OCI-LY7 (cell line): ENCODE data around the gene COX19. TPM values are rescaled to one million over a fixed set of nuclear protein-coding genes. Genes with fewer than 3 reads are reported as not detected.

Experiments
- BruUV-seq: library from RNA; stranded (reverse); fragments of 400-500 nt; replicated peaks from 2 replicates; lab custom pipeline; 2021; lab: Mats Ljungman, UMichigan
- CTCF ChIA-PET: fragments of 300-600 bp; sonication (Branson Sonifier 250); formaldehyde crosslinking; loops from one replicate; lab custom pipeline; 2022; ENCODE audit warnings: antibody characterized with exemption; ENCODE audit not compliant: unreplicated experiment; lab: Charles Lee
- POLR2A ChIA-PET: fragments of 300-600 bp; sonication (Branson Sonifier 250); formaldehyde crosslinking; loops from one replicate; lab custom pipeline; 2022; ENCODE audit warnings: antibody characterized with exemption; lab: Charles Lee
- DNase-seq: peaks from one replicate; pipeline ENCODE4 v3.0.0-alpha.2; 2015; ENCODE audit warnings: low spot score
- H2AFZ ChIP-seq: fragments of 200-600 bp; sonication (generic), shearing (Covaris generic); 2 replicates; pipeline ENCODE4 v1.6.1; 2014; ENCODE audit warnings: mild to moderate bottlenecking, antibody characterized with exemption, low read length, moderate library complexity
- H3K27ac ChIP-seq: fragments of 200-600 bp; sonication (generic); 2 replicates; pipeline ENCODE4 v1.5.1; 2014; ENCODE audit warnings: mixed run types, low read depth, mild to moderate bottlenecking, moderate library complexity, low read length, inconsistent platforms; ENCODE audit not compliant: poor library complexity, severe bottlenecking
- H3K36me3 ChIP-seq: fragments of 200-600 bp; sonication (generic); 2 replicates; pipeline ENCODE4 v1.6.1; 2014; ENCODE audit warnings: mild to moderate bottlenecking, antibody characterized with exemption, low read length, moderate library complexity, mixed read lengths; ENCODE audit not compliant: insufficient read depth
- H3K4me1 ChIP-seq: fragments of 200-600 bp; sonication (generic); 2 replicates; pipeline ENCODE4 v1.5.1; 2014; ENCODE audit warnings: mild to moderate bottlenecking, low read length; ENCODE audit not compliant: insufficient read depth, poor library complexity, severe bottlenecking
- H3K4me2 ChIP-seq: fragments of 200-600 bp; sonication (generic); 2 replicates; pipeline ENCODE4 v1.6.1; 2014; ENCODE audit warnings: mild to moderate bottlenecking, low read length
- H3K4me3 ChIP-seq: fragments of 200-600 bp; sonication (generic); 2 replicates; pipeline ENCODE4 v1.5.1; 2014; ENCODE audit warnings: mild to moderate bottlenecking, low read depth, low read length; ENCODE audit not compliant: poor library complexity, severe bottlenecking
- H3K79me2 ChIP-seq: fragments of 200-600 bp; sonication (generic); 2 replicates; pipeline ENCODE4 v1.6.1; 2016; ENCODE audit warnings: low read depth, mild to moderate bottlenecking, low read length, moderate library complexity, mixed read lengths; ENCODE audit not compliant: insufficient read depth
- H3K9me2 ChIP-seq: fragments of 200-600 bp; sonication (generic); 2 replicates; pipeline ENCODE4 v1.6.1; 2016; ENCODE audit warnings: mild to moderate bottlenecking, low read length, mixed read lengths; ENCODE audit not compliant: insufficient read depth
- H3K9me3 ChIP-seq: fragments of 200-600 bp; sonication (generic); 2 replicates; pipeline ENCODE4 v1.6.1; 2014; ENCODE audit warnings: mild to moderate bottlenecking, mixed run types, low read length, mixed read lengths
- H4K20me1 ChIP-seq: fragments of 200-600 bp; sonication (generic); 2 replicates; pipeline ENCODE4 v1.6.1; 2014; ENCODE audit warnings: mild to moderate bottlenecking, antibody characterized with exemption, low read length, moderate library complexity, mixed read lengths; ENCODE audit not compliant: insufficient read depth
- EZH2phosphoT487 ChIP-seq: fragments of 200-600 bp; sonication (generic); IDR thresholded peaks from 2 replicates; pipeline ENCODE4 v1.6.1; 2018; ENCODE audit warnings: low read depth, borderline replicate concordance, mild to moderate bottlenecking, mixed run types, antibody characterized with exemption, low read length, moderate library complexity, mixed read lengths
- intact Hi-C: fragments of 100-400 bp; cut with micrococcal nuclease; formaldehyde crosslinking; loops from one replicate; pipeline ENCODE4 v1.10.0; 2022; ENCODE audit not compliant: unreplicated experiment
- total RNA-seq, 2 experiments: library from RNA; depleted of rRNA in 1 of 2; stranded (reverse); fragments of >200 nt in 1 of 2; shearing (Covaris generic) in 1 of 2; gene quantifications; 2 replicates each; pipeline ENCODE4 v1.2.3, GENCODE V29; 2014 to 2022
- TF ChIP-seq, protein P1 (sequence below): fragments of 200-600 bp; sonication (generic); conservative IDR thresholded peaks from 2 replicates; pipeline ENCODE4 v1.5.1; 2014; ENCODE audit warnings: mild to moderate bottlenecking, antibody characterized with exemption, low read length, moderate library complexity, mixed read lengths

COX19 gene
- total RNA-seq, 2 experiments from 2014 or later, result 23.2 to 43.1 TPM

DNA sequence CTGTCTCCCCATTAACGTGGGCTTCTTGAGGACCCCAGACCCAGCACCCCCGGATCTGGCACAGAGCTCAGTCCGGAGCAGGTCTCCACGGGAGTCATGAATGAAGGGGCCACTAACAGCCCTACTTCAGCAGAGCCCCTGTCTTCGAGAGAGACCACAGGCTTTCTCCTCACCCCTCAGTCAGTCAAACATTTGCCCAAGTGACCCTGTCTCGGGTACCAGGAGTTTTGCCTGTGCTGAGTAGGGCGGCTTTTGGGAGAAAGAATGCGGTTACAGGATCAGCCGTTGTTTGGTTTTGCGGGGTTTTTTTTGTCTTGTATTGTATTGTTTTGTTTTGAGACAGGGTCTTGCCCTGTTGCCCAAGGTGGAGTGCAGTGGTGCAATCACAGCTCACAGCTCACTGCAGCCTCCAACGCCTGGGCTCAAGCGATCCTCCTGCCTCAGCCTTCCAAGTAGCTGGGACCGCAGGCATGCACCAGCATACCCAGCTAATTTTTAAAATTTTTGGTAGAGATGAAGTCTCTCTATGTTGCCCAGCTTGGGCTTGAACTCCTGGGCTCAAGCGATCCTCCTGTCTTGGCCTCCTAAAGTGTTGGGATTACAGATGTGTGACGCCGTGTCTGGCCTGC is 37.4 kb downstream of the COX19 start:
- H3K4me2 ChIP-seq, result no peak overlapping the region
- ChIA-PET POLR2A (no interaction called here), CTCF (no interaction called here)
- DNase-seq, result no peak
- H4K20me1 ChIP-seq, result no peaks in the 10 kb centered on the region
- TF ChIP-seq EZH2phosphoT487, result no peak
- TF ChIP-seq, protein P1, sequence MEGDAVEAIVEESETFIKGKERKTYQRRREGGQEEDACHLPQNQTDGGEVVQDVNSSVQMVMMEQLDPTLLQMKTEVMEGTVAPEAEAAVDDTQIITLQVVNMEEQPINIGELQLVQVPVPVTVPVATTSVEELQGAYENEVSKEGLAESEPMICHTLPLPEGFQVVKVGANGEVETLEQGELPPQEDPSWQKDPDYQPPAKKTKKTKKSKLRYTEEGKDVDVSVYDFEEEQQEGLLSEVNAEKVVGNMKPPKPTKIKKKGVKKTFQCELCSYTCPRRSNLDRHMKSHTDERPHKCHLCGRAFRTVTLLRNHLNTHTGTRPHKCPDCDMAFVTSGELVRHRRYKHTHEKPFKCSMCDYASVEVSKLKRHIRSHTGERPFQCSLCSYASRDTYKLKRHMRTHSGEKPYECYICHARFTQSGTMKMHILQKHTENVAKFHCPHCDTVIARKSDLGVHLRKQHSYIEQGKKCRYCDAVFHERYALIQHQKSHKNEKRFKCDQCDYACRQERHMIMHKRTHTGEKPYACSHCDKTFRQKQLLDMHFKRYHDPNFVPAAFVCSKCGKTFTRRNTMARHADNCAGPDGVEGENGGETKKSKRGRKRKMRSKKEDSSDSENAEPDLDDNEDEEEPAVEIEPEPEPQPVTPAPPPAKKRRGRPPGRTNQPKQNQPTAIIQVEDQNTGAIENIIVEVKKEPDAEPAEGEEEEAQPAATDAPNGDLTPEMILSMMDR, result no peak
- intact Hi-C loops, result no loop called here
- H2AFZ ChIP-seq, result no peak overlapping the region
- no peak overlapping the region for H3K4me3 ChIP-seq
- peaks cover 15% of the 10 kb centered on the region for H3K9me3 ChIP-seq
- H3K9me2 ChIP-seq, result no peaks in the 10 kb centered on the region
- no peaks in the 10 kb centered on the region for H3K79me2 ChIP-seq
- no peaks in the 10 kb centered on the region for H3K4me1 ChIP-seq
- H3K27ac ChIP-seq, result no peak overlapping the region
- no TSS peak for BruUV-seq
- H3K36me3 ChIP-seq, result no peaks in the 10 kb centered on the region

DNA sequence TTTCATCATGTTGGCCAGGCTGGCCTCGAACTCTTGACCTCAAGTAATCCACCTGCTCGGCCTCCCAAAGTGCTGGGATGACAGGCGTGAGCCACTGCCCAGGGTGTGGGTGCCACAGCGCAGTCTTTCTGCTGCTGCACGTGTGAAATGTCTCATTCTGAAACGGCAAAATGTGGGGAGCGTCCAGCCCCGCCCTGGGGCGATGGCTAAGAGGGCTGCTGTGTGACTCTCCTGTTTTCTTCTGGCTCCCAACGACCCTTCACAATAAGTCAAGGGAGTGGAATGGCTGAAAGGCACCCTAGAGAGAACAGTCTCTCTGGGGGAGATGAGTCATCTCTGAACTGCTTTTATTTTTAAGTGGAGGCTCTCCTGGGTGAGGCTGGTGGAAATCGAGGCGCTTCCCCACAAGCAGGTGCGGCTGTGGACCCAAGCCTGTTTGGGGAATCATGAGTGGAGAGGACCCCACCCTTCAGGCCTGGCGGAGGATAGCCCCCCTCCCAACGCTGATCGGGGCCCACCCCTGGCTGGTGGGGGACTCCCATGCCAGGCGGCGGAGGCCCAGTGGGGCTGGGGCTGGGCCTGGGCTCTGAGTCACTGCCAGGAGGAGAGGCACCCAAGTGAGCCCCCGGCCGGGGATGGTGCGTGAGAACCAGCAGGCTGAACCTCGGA is 38.8 kb downstream of the COX19 start:
- no peak for TF ChIP-seq EZH2phosphoT487
- TF ChIP-seq, protein P1, result no peak
- intact Hi-C loops, result no loop called here
- no peak overlapping the region for H2AFZ ChIP-seq
- no peaks in the 10 kb centered on the region for H3K79me2 ChIP-seq
- no peaks in the 10 kb centered on the region for H3K36me3 ChIP-seq
- no peak overlapping the region for H3K4me2 ChIP-seq
- H3K27ac ChIP-seq, result no peak overlapping the region
- DNase-seq, result no peak
- ChIA-PET CTCF (no interaction called here), POLR2A (no interaction called here)
- BruUV-seq, result no TSS peak
- no peaks in the 10 kb centered on the region for H3K4me1 ChIP-seq
- H3K9me3 ChIP-seq, result peaks cover 13% of the 10 kb centered on the region
- no peaks in the 10 kb centered on the region for H3K9me2 ChIP-seq
- H3K4me3 ChIP-seq, result no peak overlapping the region
- H4K20me1 ChIP-seq, result no peaks in the 10 kb centered on the region

DNA sequence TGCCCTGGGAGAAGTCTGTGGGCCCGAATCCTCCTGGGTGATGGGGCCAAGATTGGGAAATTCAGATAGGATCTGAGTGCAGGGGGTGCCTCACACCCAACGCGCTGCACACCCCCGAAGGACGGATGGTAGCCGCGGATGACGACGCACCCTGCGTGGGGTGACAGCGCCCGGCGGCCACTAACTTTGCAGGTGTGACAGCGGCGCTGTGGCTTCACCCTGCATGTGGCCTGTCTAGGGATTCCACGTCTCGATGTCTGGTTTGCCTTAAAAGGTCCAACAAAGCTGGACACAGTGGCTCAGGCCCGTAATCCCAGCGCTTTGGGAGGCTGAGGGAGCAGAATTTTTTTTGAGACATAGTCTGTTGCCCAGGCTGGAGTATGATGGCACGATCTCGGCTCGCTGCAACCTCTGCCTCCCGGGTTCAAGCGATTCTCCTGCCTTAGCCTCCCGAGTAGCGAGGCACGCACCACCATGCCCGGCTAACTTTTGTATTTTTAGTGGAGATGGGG is 39.4 kb downstream of the COX19 start:
- Histone ChIP-seq H3K4me2 (no peak overlapping the region), H3K27ac (no peak overlapping the region), H3K9me2 (no peaks in the 10 kb centered on the region), H3K4me1 (no peaks in the 10 kb centered on the region), H2AFZ (no peak overlapping the region), H3K79me2 (no peaks in the 10 kb centered on the region), H3K36me3 (no peaks in the 10 kb centered on the region), H3K4me3 (no peak overlapping the region), H4K20me1 (no peaks in the 10 kb centered on the region), H3K9me3 (peaks cover 8% of the 10 kb centered on the region)
- intact Hi-C loops, result no loop called here
- no peak for DNase-seq
- BruUV-seq, result no TSS peak
- TF ChIP-seq, protein P1, result no peak
- no peak for TF ChIP-seq EZH2phosphoT487
- CTCF ChIA-PET, result no interaction called here
- POLR2A ChIA-PET, result no interaction called here
